Fibroblast of pulmonary artery (primary cell): Measurements from ENCODE around the gene HSD11B1L.

Experiments used
- DNase-seq: peaks from one replicate; pipeline ENCODE4 v3.0.0-alpha.2; 2010; ENCODE audit warnings: low read depth
- H3K4me3 ChIP-seq: replicated peaks from 2 replicates; pipeline ENCODE4 v1.5.1; 2011; ENCODE audit warnings: low read depth, mild to moderate bottlenecking, control low read depth, low read length, moderate library complexity
- CTCF ChIP-seq: IDR thresholded peaks from 2 replicates; pipeline ENCODE4 v1.5.1; 2011; ENCODE audit warnings: mild to moderate bottlenecking, control low read depth, low read length, inconsistent platforms; ENCODE audit errors: missing control alignments

Gene HSD11B1L

GRCh38 chr19:5679289-5680083 lies 1.3 kb upstream of the HSD11B1L start:
- no peak for DNase-seq
- TF ChIP-seq CTCF = no peak
- peak overlapping the region; percentile 99 for H3K4me3 ChIP-seq

- no peak for TF ChIP-seq CTCF
- H3K4me3 ChIP-seq = peak overlapping the region; percentile 99
- DNase-seq = peak; percentile 26
These were observed 767 bp upstream of the HSD11B1L start for GRCh38 chr19:5680084-5680436.

GRCh38 chr19:5681391-5682106 lies 722 bp downstream of the HSD11B1L start:
- peak overlapping the region; percentile 99 for H3K4me3 ChIP-seq
- no peak for TF ChIP-seq CTCF
- no peak for DNase-seq

- TF ChIP-seq CTCF = no peak
- H3K4me3 ChIP-seq = no peak overlapping the region
- no peak for DNase-seq
These were observed 1.3 kb downstream of the HSD11B1L start for GRCh38 chr19:5682107-5682482.

GRCh38 chr19:5683177-5683886 lies 2.5 kb downstream of the HSD11B1L start:
- no peak for DNase-seq
- TF ChIP-seq CTCF = no peak
- no peak overlapping the region for H3K4me3 ChIP-seq

- no peak overlapping the region for H3K4me3 ChIP-seq
- DNase-seq = no peak
- TF ChIP-seq CTCF = no peak
These were observed 4.0 kb downstream of the HSD11B1L start for GRCh38 chr19:5684694-5685430.
